Measurements from ENCODE around the gene EPHA5. TPM values are rescaled to one million over a fixed set of nuclear protein-coding genes. Genes with fewer than 3 reads are reported as not detected.

EPHA5 gene
- polyA plus RNA-seq, 3 donors, result not detected

GRCh38 chr4:65344278-65344825 is 325.9 kb downstream of the EPHA5 start:
- no peaks in the 10 kb centered on the region for H3K27me3 ChIP-seq (ENCODE audit: control insufficient read depth in 2 of 2, insufficient read depth in 2 of 2, low read length in 2 of 2)
- H3K9me3 ChIP-seq (replicated peaks in 1 of 2; ENCODE audit: control insufficient read depth in 1 of 2, insufficient read depth in 1 of 2, low read length in 2 of 2), result no peaks in the 10 kb centered on the region
- H3K36me3 Mint-ChIP-seq, result no peaks in the 10 kb centered on the region
- no peaks in the 10 kb centered on the region for H3K4me1 Mint-ChIP-seq
- DNase-seq, result no peak
- peaks cover 0 to 7% (median 0%) of the 10 kb centered on the region in 7 donors for H3K9me3 Mint-ChIP-seq
- H3K27ac Mint-ChIP-seq, result no peak overlapping the region
- no peaks in the 10 kb centered on the region for H3K4me1 ChIP-seq (ENCODE audit: control insufficient read depth in 1 of 2, insufficient read depth in 2 of 2, low read length in 2 of 2)
- H2AFZ ChIP-seq (ENCODE audit: insufficient read depth, low read depth, low read length, poor library complexity, severe bottlenecking), result no peak overlapping the region
- H3K9ac ChIP-seq (ENCODE audit: insufficient read depth, low read length, poor library complexity, severe bottlenecking), result no peak overlapping the region
- intact Hi-C loops (cut with micrococcal nuclease), result no loop called here
- no peak overlapping the region for H3K4me3 ChIP-seq (replicated peaks in 1 of 3; ENCODE audit: low read depth in 2 of 3, low read length in 3 of 3)
- peaks cover 0 to 1% (median 0%) of the 10 kb centered on the region in 3 donors for H3K27me3 Mint-ChIP-seq (ENCODE audit: low read depth in 3 of 3)
- no peak for TF ChIP-seq CTCF (IDR thresholded peaks at IDR 0.05)
- H3K4me3 Mint-ChIP-seq, result no peak overlapping the region
- no peaks in the 10 kb centered on the region for H3K79me2 ChIP-seq (ENCODE audit: insufficient read depth, low read length)
- H3K4me2 ChIP-seq (replicated peaks; ENCODE audit: extremely low read depth, low read length, poor library complexity, severe bottlenecking), result no peak overlapping the region
- H3K27ac ChIP-seq (ENCODE audit: low read depth in 1 of 2, low read length in 2 of 2), result no peak overlapping the region
- no peaks in the 10 kb centered on the region for H4K20me1 ChIP-seq (ENCODE audit: insufficient read depth, low read length)
- WGBS (ENCODE audit: insufficient coverage), result 64% methylated on average over 3 of the region's 4 CpGs
- H3K36me3 ChIP-seq (replicated peaks in 1 of 2; ENCODE audit: control insufficient read depth in 1 of 2, insufficient read depth in 2 of 2, low read length in 2 of 2), result no peaks in the 10 kb centered on the region

- H3K27ac Mint-ChIP-seq, result no peak overlapping the region
- H3K36me3 Mint-ChIP-seq, result no peaks in the 10 kb centered on the region
- Histone ChIP-seq H4K20me1 (ENCODE audit: insufficient read depth, low read length) (no peaks in the 10 kb centered on the region), H3K9ac (ENCODE audit: insufficient read depth, low read length, poor library complexity, severe bottlenecking) (no peak overlapping the region), H3K79me2 (ENCODE audit: insufficient read depth, low read length) (no peaks in the 10 kb centered on the region), H3K27me3 (ENCODE audit: control insufficient read depth in 2 of 2, insufficient read depth in 2 of 2, low read length in 2 of 2) (no peaks in the 10 kb centered on the region), H2AFZ (ENCODE audit: insufficient read depth, low read depth, low read length, poor library complexity, severe bottlenecking) (no peak overlapping the region), H3K27ac (ENCODE audit: low read depth in 1 of 2, low read length in 2 of 2) (no peak overlapping the region), H3K9me3 (replicated peaks in 1 of 2; ENCODE audit: control insufficient read depth in 1 of 2, insufficient read depth in 1 of 2, low read length in 2 of 2) (no peaks in the 10 kb centered on the region), H3K4me2 (replicated peaks; ENCODE audit: extremely low read depth, low read length, poor library complexity, severe bottlenecking) (no peak overlapping the region), H3K4me1 (ENCODE audit: control insufficient read depth in 1 of 2, insufficient read depth in 2 of 2, low read length in 2 of 2) (no peaks in the 10 kb centered on the region), H3K36me3 (replicated peaks in 1 of 2; ENCODE audit: control insufficient read depth in 1 of 2, insufficient read depth in 2 of 2, low read length in 2 of 2) (no peaks in the 10 kb centered on the region), H3K4me3 (replicated peaks in 1 of 3; ENCODE audit: low read depth in 2 of 3, low read length in 3 of 3) (no peak overlapping the region)
- H3K9me3 Mint-ChIP-seq, result peaks cover 0 to 7% (median 0%) of the 10 kb centered on the region in 7 donors
- intact Hi-C loops (cut with micrococcal nuclease), result no loop called here
- DNase-seq, result no peak
- no peak for TF ChIP-seq CTCF (IDR thresholded peaks at IDR 0.05)
- no peaks in the 10 kb centered on the region for H3K4me1 Mint-ChIP-seq
- WGBS (ENCODE audit: insufficient coverage), result no CpG with 5 or more reads among the region's 1 CpG
- no peak overlapping the region for H3K4me3 Mint-ChIP-seq
- peaks cover 0 to 1% (median 0%) of the 10 kb centered on the region in 3 donors for H3K27me3 Mint-ChIP-seq (ENCODE audit: low read depth in 3 of 3)
Measured at GRCh38 chr4:65343342-65343741, 326.9 kb downstream of the EPHA5 start.
